HepG2 (cell line): Measurements from ENCODE around the gene PKIB. TPM values are rescaled to one million over a fixed set of nuclear protein-coding genes. Genes with fewer than 3 reads are reported as not detected.

Experiments used
- ATAC-seq: fragments of 200-7000 bp; cut with Tn5 transposase; 3 replicates; pipeline ENCODE4 v1.9.1; 2020; ENCODE audit warnings: mild to moderate bottlenecking, moderate library complexity
- BruUV-seq: library from RNA; stranded (reverse); fragments of 400-500 nt; replicated peaks from 2 replicates; lab custom pipeline; 2021; lab: Mats Ljungman, UMichigan
- CTCF ChIA-PET: fragments of 300-600 bp; formaldehyde crosslinking; extraction: SDS; loops from one replicate; lab custom pipeline; 2021; ENCODE audit warnings: low total read pairs, inconsistent platforms, low intra/inter-chr PET ratio; lab: Yijun Ruan, JAX
- POLR2A ChIA-PET: fragments of 350-600 bp; sonication (Branson Sonifier 250); formaldehyde crosslinking; loops from one replicate; lab custom pipeline; 2020; ENCODE audit warnings: antibody characterized with exemption, inconsistent platforms; lab: Yijun Ruan, JAX
- DNase-seq: peaks from one replicate; pipeline ENCODE4 v3.0.0-alpha.2; 2015; ENCODE audit warnings: low spot score
- FAIRE-seq: peaks from 3 replicates; lab custom pipeline; 2011; peaks lifted over from hg19 to GRCh38; lab: Jason Lieb, UNC
- H2AFZ ChIP-seq: one replicate; pipeline ENCODE4 v1.6.1; 2011; ENCODE audit warnings: low read length, inconsistent platforms
- H3K27ac ChIP-seq: fragments of 300-600 bp; 3 replicates; pipeline ENCODE4 v1.8.0; 2011; ENCODE audit warnings: mixed run types, mild to moderate bottlenecking, mixed read lengths, low read length, inconsistent platforms; ENCODE audit not compliant: insufficient read depth; ENCODE audit errors: extremely low read length
- H3K27me3 ChIP-seq, 2 experiments: fragments of 200-600 bp in 1 of 2; 2 replicates in 1 of 2; 3 replicates in 1 of 2; pipeline versions ENCODE4 v1.6.0 to v1.8.0; 2011; ENCODE audit warnings: low read length in 2 of 2, mild to moderate bottlenecking in 2 of 2, moderate library complexity in 2 of 2, inconsistent platforms in 1 of 2; ENCODE audit not compliant: insufficient read depth in 2 of 2, control insufficient read depth in 1 of 2
- H3K36me3 ChIP-seq, 2 experiments: fragments of 200-600 bp in 1 of 2; replicated peaks in 1 of 2; 2 replicates in 1 of 2; 3 replicates in 1 of 2; pipeline versions ENCODE4 v1.5.1 to v1.8.0; 2011; ENCODE audit warnings: low read length in 2 of 2, inconsistent platforms in 1 of 2; ENCODE audit not compliant: insufficient read depth in 2 of 2, control insufficient read depth in 1 of 2
- H3K4me1 ChIP-seq: 2 replicates; pipeline ENCODE4 v1.5.1; 2012; ENCODE audit warnings: low read length, inconsistent platforms; ENCODE audit not compliant: insufficient read depth
- H3K4me2 ChIP-seq: 2 replicates; pipeline ENCODE4 v1.6.0; 2011; ENCODE audit warnings: low read depth, low read length, inconsistent platforms
- H3K4me3 ChIP-seq, 3 experiments: fragments of 200-600 bp in 1 of 3; sonication (generic), shearing (Covaris generic) in 1 of 3; replicated peaks in 1 of 3; 2 replicates each; pipeline ENCODE4 v1.5.1; 2011 to 2016; ENCODE audit warnings: low read length in 3 of 3, inconsistent platforms in 2 of 3, low read depth in 2 of 3, mild to moderate bottlenecking in 2 of 3, control low read depth in 1 of 3, mixed read lengths in 1 of 3; ENCODE audit not compliant: insufficient read depth in 1 of 3
- H3K79me2 ChIP-seq: one replicate; pipeline ENCODE4 v1.6.1; 2011; ENCODE audit warnings: low read length, inconsistent platforms; ENCODE audit not compliant: insufficient read depth
- H3K9ac ChIP-seq: 2 replicates; pipeline ENCODE4 v1.6.0; 2011; ENCODE audit warnings: mild to moderate bottlenecking, low read depth, low read length, inconsistent platforms; ENCODE audit not compliant: insufficient read depth
- H3K9me3 ChIP-seq: 2 replicates; pipeline ENCODE4 v1.5.1; 2012; ENCODE audit warnings: mild to moderate bottlenecking, low read length
- H4K20me1 ChIP-seq: 2 replicates; pipeline ENCODE4 v1.6.0; 2011; ENCODE audit warnings: inconsistent platforms, mild to moderate bottlenecking, low read length, moderate library complexity; ENCODE audit not compliant: insufficient read depth
- HNF4A ChIP-seq: sonication (generic); formaldehyde crosslinking; IDR thresholded peaks from 2 replicates; pipeline ENCODE4 v1.4.0; 2020; ENCODE audit warnings: missing genetic modification reagents
- HNF4G ChIP-seq, 2 experiments: sonication (generic) in 1 of 2; formaldehyde crosslinking in 1 of 2; IDR thresholded peaks; 2 replicates each; pipeline versions ENCODE4 v1.4.0 to v1.6.1; 2011 to 2020; ENCODE audit warnings: borderline replicate concordance in 2 of 2, low read depth in 2 of 2, mild to moderate bottlenecking in 2 of 2, low read length in 1 of 2, missing genetic modification reagents in 1 of 2, moderate library complexity in 1 of 2
- HNRNPK ChIP-seq: fragments of 200-400 bp; formaldehyde crosslinking; IDR thresholded peaks from 2 replicates; pipeline ENCODE4 v1.6.1; 2018; ENCODE audit warnings: low read length, low read depth, moderate library complexity, mild to moderate bottlenecking; ENCODE audit not compliant: poor library complexity, severe bottlenecking
- MEIS1 ChIP-seq: sonication (generic); formaldehyde crosslinking; IDR thresholded peaks from 2 replicates; pipeline ENCODE4 v1.9.0; 2021; ENCODE audit warnings: mild to moderate bottlenecking, missing genetic modification reagents, moderate library complexity, borderline replicate concordance
- MLLT10 ChIP-seq: sonication (generic); formaldehyde crosslinking; IDR thresholded peaks from 2 replicates; pipeline ENCODE4 v1.4.0; 2020; ENCODE audit warnings: missing genetic modification reagents
- SIX4 ChIP-seq: sonication (generic); formaldehyde crosslinking; IDR thresholded peaks from 2 replicates; pipeline ENCODE4 v1.4.0; 2020; ENCODE audit warnings: missing genetic modification reagents
- ZNF317 ChIP-seq: sonication (generic); formaldehyde crosslinking; IDR thresholded peaks from 2 replicates; pipeline ENCODE4 v1.5.0; 2020; ENCODE audit warnings: mild to moderate bottlenecking, missing genetic modification reagents
- ZNF558 ChIP-seq: sonication (generic); formaldehyde crosslinking; IDR thresholded peaks from 2 replicates; pipeline ENCODE4 v1.9.0; 2022; ENCODE audit warnings: mild to moderate bottlenecking, missing genetic modification reagents, borderline replicate concordance
- WGBS: methylation state at CpG from one replicate; pipeline ENCODE4 v1.1.6; 2017; ENCODE audit warnings: low lambda C conversion rate; 5-methylcytosine and 5-hydroxymethylcytosine counted together
- in situ Hi-C: cut with HindIII; loops from 2 replicates; pipeline ENCODE4 v1.10.0; 2017; ENCODE audit warnings: low pct_unique_long_range_greater_than_20kb; ENCODE audit not compliant: extremely low pct_ligation_motif_present
- intact Hi-C: fragments of 100-400 bp; cut with micrococcal nuclease; formaldehyde crosslinking; loops from one replicate; pipeline ENCODE4 v1.10.0; 2022; ENCODE audit not compliant: unreplicated experiment
- polyA plus RNA-seq, 8 experiments: library from polyadenylated mRNA; depleted of rRNA in 3 of 8; stranded (reverse) in 7 of 8; unstranded in 1 of 8; fragments of >200 nt; fragmentation: Illumina TruSeq in 4 of 8; extraction: Trizol in 4 of 8; gene quantifications; 2 replicates each; pipeline versions ENCODE4 v1.2.1 to v1.2.3, GENCODE V29; 2011 to 2016; ENCODE audit warnings: low read depth in 4 of 8, missing spikeins in 1 of 8, mixed read lengths in 1 of 8; ENCODE audit not compliant: insufficient read depth in 1 of 8
- total RNA-seq, 5 experiments: library from RNA; depleted of rRNA; stranded (reverse); fragments of >200 nt; fragmentation: Illumina TruSeq; extraction: Trizol; gene quantifications; 2 replicates each; pipeline ENCODE4 v1.2.3, GENCODE V29; 2016; ENCODE audit warnings: low read depth in 1 of 5
- TF ChIP-seq, protein P1 (sequence below): sonication (generic); formaldehyde crosslinking; IDR thresholded peaks from 2 replicates; pipeline ENCODE4 v1.5.0; 2020; ENCODE audit warnings: mild to moderate bottlenecking, missing genetic modification reagents, borderline replicate concordance
- TF ChIP-seq, protein P2 (sequence below): sonication (generic); formaldehyde crosslinking; IDR thresholded peaks from 2 replicates; pipeline ENCODE4 v1.5.1; 2020; ENCODE audit warnings: mild to moderate bottlenecking, missing genetic modification reagents, borderline replicate concordance

PKIB gene
- total and polyA plus RNA-seq, 2 of the 13 experiments (the other 11 are each of a cell fraction or from before 2014, with no cell fraction given) = 1.4 to 1.5 TPM

GRCh38 chr6:122645256-122645655 lies 35.1 kb downstream of the PKIB start:
- CTCF ChIA-PET = no interaction called here
- no peak for DNase-seq
- WGBS = 4% methylated on average over 4 of the region's 4 CpGs
- Histone ChIP-seq H3K9ac (no peak overlapping the region), H2AFZ (no peak overlapping the region), H3K27me3 (no peaks in the 10 kb centered on the region), H3K27ac (no peak overlapping the region), H3K9me3 (no peaks in the 10 kb centered on the region), H3K79me2 (no peaks in the 10 kb centered on the region), H3K4me3 (no peak overlapping the region), H3K4me2 (no peak overlapping the region), H3K36me3 (no peaks in the 10 kb centered on the region), H4K20me1 (no peaks in the 10 kb centered on the region), H3K4me1 (peaks cover 6% of the 10 kb centered on the region; the same call in 1 of the 2 replicates)
- in situ Hi-C loops (no loop called here), intact Hi-C loops (no loop called here)
- FAIRE-seq = no peak
- peak; percentile 76 for ATAC-seq
- POLR2A ChIA-PET = no interaction called here
- BruUV-seq = no TSS peak
- TF ChIP-seq MEIS1 (no peak), HNF4G (IDR thresholded peaks at IDR 0.05; ENCODE audit: borderline replicate concordance, low read depth, low read length) (0 out of 2 replicates have a peak, but pooled peaks have one; percentile 4), HNF4G (CRISPR knock-in tag; IDR thresholded peaks at IDR 0.05; ENCODE audit: borderline replicate concordance, low read depth) (no peak), ZNF317 (CRISPR knock-in tag) (peak; percentile 74; the same call in 1 of the 2 replicates), HNRNPK (no peak), SIX4 (no peak), ZNF558 (no peak), HNF4A (CRISPR knock-in tag) (peak; percentile 22; the same call in 1 of the 2 replicates), MLLT10 (CRISPR knock-in tag) (no peak)
- TF ChIP-seq, protein P1, sequence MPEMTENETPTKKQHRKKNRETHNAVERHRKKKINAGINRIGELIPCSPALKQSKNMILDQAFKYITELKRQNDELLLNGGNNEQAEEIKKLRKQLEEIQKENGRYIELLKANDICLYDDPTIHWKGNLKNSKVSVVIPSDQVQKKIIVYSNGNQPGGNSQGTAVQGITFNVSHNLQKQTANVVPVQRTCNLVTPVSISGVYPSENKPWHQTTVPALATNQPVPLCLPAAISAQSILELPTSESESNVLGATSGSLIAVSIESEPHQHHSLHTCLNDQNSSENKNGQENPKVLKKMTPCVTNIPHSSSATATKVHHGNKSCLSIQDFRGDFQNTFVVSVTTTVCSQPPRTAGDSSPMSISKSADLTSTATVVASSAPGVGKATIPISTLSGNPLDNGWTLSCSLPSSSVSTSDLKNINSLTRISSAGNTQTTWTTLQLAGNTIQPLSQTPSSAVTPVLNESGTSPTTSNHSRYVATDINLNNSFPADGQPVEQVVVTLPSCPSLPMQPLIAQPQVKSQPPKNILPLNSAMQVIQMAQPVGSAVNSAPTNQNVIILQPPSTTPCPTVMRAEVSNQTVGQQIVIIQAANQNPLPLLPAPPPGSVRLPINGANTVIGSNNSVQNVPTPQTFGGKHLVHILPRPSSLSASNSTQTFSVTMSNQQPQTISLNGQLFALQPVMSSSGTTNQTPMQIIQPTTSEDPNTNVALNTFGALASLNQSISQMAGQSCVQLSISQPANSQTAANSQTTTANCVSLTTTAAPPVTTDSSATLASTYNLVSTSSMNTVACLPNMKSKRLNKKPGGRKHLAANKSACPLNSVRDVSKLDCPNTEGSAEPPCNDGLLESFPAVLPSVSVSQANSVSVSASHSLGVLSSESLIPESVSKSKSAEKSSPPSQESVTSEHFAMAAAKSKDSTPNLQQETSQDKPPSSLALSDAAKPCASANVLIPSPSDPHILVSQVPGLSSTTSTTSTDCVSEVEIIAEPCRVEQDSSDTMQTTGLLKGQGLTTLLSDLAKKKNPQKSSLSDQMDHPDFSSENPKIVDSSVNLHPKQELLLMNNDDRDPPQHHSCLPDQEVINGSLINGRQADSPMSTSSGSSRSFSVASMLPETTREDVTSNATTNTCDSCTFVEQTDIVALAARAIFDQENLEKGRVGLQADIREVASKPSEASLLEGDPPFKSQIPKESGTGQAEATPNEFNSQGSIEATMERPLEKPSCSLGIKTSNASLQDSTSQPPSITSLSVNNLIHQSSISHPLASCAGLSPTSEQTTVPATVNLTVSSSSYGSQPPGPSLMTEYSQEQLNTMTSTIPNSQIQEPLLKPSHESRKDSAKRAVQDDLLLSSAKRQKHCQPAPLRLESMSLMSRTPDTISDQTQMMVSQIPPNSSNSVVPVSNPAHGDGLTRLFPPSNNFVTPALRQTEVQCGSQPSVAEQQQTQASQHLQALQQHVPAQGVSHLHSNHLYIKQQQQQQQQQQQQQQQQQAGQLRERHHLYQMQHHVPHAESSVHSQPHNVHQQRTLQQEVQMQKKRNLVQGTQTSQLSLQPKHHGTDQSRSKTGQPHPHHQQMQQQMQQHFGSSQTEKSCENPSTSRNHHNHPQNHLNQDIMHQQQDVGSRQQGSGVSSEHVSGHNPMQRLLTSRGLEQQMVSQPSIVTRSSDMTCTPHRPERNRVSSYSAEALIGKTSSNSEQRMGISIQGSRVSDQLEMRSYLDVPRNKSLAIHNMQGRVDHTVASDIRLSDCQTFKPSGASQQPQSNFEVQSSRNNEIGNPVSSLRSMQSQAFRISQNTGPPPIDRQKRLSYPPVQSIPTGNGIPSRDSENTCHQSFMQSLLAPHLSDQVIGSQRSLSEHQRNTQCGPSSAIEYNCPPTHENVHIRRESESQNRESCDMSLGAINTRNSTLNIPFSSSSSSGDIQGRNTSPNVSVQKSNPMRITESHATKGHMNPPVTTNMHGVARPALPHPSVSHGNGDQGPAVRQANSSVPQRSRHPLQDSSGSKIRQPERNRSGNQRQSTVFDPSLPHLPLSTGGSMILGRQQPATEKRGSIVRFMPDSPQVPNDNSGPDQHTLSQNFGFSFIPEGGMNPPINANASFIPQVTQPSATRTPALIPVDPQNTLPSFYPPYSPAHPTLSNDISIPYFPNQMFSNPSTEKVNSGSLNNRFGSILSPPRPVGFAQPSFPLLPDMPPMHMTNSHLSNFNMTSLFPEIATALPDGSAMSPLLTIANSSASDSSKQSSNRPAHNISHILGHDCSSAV (CRISPR knock-in tag) = no peak
- TF ChIP-seq, protein P2, sequence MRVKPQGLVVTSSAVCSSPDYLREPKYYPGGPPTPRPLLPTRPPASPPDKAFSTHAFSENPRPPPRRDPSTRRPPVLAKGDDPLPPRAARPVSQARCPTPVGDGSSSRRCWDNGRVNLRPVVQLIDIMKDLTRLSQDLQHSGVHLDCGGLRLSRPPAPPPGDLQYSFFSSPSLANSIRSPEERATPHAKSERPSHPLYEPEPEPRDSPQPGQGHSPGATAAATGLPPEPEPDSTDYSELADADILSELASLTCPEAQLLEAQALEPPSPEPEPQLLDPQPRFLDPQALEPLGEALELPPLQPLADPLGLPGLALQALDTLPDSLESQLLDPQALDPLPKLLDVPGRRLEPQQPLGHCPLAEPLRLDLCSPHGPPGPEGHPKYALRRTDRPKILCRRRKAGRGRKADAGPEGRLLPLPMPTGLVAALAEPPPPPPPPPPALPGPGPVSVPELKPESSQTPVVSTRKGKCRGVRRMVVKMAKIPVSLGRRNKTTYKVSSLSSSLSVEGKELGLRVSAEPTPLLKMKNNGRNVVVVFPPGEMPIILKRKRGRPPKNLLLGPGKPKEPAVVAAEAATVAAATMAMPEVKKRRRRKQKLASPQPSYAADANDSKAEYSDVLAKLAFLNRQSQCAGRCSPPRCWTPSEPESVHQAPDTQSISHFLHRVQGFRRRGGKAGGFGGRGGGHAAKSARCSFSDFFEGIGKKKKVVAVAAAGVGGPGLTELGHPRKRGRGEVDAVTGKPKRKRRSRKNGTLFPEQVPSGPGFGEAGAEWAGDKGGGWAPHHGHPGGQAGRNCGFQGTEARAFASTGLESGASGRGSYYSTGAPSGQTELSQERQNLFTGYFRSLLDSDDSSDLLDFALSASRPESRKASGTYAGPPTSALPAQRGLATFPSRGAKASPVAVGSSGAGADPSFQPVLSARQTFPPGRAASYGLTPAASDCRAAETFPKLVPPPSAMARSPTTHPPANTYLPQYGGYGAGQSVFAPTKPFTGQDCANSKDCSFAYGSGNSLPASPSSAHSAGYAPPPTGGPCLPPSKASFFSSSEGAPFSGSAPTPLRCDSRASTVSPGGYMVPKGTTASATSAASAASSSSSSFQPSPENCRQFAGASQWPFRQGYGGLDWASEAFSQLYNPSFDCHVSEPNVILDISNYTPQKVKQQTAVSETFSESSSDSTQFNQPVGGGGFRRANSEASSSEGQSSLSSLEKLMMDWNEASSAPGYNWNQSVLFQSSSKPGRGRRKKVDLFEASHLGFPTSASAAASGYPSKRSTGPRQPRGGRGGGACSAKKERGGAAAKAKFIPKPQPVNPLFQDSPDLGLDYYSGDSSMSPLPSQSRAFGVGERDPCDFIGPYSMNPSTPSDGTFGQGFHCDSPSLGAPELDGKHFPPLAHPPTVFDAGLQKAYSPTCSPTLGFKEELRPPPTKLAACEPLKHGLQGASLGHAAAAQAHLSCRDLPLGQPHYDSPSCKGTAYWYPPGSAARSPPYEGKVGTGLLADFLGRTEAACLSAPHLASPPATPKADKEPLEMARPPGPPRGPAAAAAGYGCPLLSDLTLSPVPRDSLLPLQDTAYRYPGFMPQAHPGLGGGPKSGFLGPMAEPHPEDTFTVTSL = peak; percentile 21; the same call in 1 of the 2 replicates
